Liver (tissue), 9 donors: ENCODE data around the gene CALML6. TPM values are rescaled to one million over a fixed set of nuclear protein-coding genes. Genes with fewer than 3 reads are reported as not detected.

Experiments
- DNase-seq: peaks from one replicate; pipeline ENCODE4 v3.0.0-alpha.2; 2017; ENCODE audit warnings: low spot score
- H3K27ac ChIP-seq, 2 donors: one replicate each; pipeline ENCODE4 v1.7.0; 2013; ENCODE audit warnings: inconsistent platforms in 2 of 2, low read length in 2 of 2, control low read depth in 1 of 2, low read depth in 1 of 2, mild to moderate bottlenecking in 1 of 2
- H3K27me3 ChIP-seq, 4 donors: one replicate each; pipeline versions ENCODE4 v1.6.1 to v1.7.0; 2013; ENCODE audit warnings: low read length in 3 of 4, inconsistent platforms in 1 of 4, mild to moderate bottlenecking in 1 of 4, moderate library complexity in 1 of 4; ENCODE audit not compliant: control insufficient read depth in 4 of 4, insufficient read depth in 4 of 4
- H3K36me3 ChIP-seq, 4 donors: one replicate each; pipeline versions ENCODE4 v1.6.1 to v1.7.0; 2013; ENCODE audit warnings: low read length in 3 of 4, mild to moderate bottlenecking in 3 of 4, low read depth in 1 of 4, moderate library complexity in 1 of 4; ENCODE audit not compliant: control insufficient read depth in 4 of 4, insufficient read depth in 3 of 4
- H3K4me1 ChIP-seq, 4 donors: one replicate each; pipeline versions ENCODE4 v1.6.1 to v1.7.0; 2013; ENCODE audit warnings: low read length in 3 of 4, mild to moderate bottlenecking in 3 of 4, moderate library complexity in 1 of 4; ENCODE audit not compliant: control insufficient read depth in 4 of 4, insufficient read depth in 4 of 4
- H3K4me3 ChIP-seq, 3 donors: one replicate each; pipeline versions ENCODE4 v1.6.1 to v1.7.0; 2013; ENCODE audit warnings: low read length in 3 of 3, control low read depth in 1 of 3, low read depth in 1 of 3, mild to moderate bottlenecking in 1 of 3
- H3K9ac ChIP-seq, 2 donors: one replicate each; pipeline ENCODE4 v1.7.0; 2013; ENCODE audit warnings: low read length in 2 of 2, mild to moderate bottlenecking in 2 of 2, moderate library complexity in 2 of 2, control low read depth in 1 of 2, low read depth in 1 of 2
- H3K9me3 ChIP-seq, 4 donors: one replicate each; pipeline versions ENCODE4 v1.6.1 to v1.7.0; 2013; ENCODE audit warnings: low read length in 3 of 4; ENCODE audit not compliant: control insufficient read depth in 4 of 4
- EGR1 ChIP-seq, 2 donors: IDR thresholded peaks; 2 replicates each; pipeline ENCODE4 v1.6.1; 2016 to 2018; ENCODE audit warnings: antibody characterized with exemption in 2 of 2, low read depth in 2 of 2
- FOXA1 ChIP-seq: IDR thresholded peaks from 2 replicates; pipeline ENCODE4 v1.6.1; 2016; ENCODE audit warnings: antibody characterized with exemption
- FOXA2 ChIP-seq: IDR thresholded peaks from 2 replicates; pipeline ENCODE4 v1.6.1; 2016; ENCODE audit warnings: antibody characterized with exemption
- GABPA ChIP-seq, 2 donors: IDR thresholded peaks in 1 of 2; conservative IDR thresholded peaks in 1 of 2; 2 replicates each; pipeline ENCODE4 v1.6.1; 2016; ENCODE audit warnings: antibody characterized with exemption in 2 of 2, mild to moderate bottlenecking in 1 of 2, moderate library complexity in 1 of 2
- HNF4A ChIP-seq, 2 donors: conservative IDR thresholded peaks; 2 replicates each; pipeline ENCODE4 v1.6.1; 2016; ENCODE audit warnings: antibody characterized with exemption in 2 of 2, mild to moderate bottlenecking in 2 of 2
- HNF4G ChIP-seq: IDR thresholded peaks from 2 replicates; pipeline ENCODE4 v1.6.1; 2016; ENCODE audit warnings: antibody characterized with exemption
- JUND ChIP-seq, 2 donors: IDR thresholded peaks; 2 replicates each; pipeline ENCODE4 v1.6.1; 2016; ENCODE audit warnings: antibody characterized with exemption in 2 of 2
- NR2F2 ChIP-seq: IDR thresholded peaks from 2 replicates; pipeline ENCODE4 v1.6.1; 2016; ENCODE audit warnings: antibody characterized with exemption
- RAD21 ChIP-seq, 2 donors: IDR thresholded peaks; 2 replicates each; pipeline ENCODE4 v1.6.1; 2016; ENCODE audit warnings: antibody characterized with exemption in 2 of 2, mild to moderate bottlenecking in 2 of 2
- SP1 ChIP-seq: IDR thresholded peaks from 2 replicates; pipeline ENCODE4 v1.6.1; 2018; ENCODE audit warnings: antibody characterized with exemption, mild to moderate bottlenecking
- YY1 ChIP-seq: IDR thresholded peaks from 2 replicates; pipeline ENCODE4 v1.6.1; 2016; ENCODE audit warnings: antibody characterized with exemption, mild to moderate bottlenecking
- WGBS: extraction: QIAGEN DNeasy Blood & Tissue Kit; methylation state at CpG from one replicate; pipeline ENCODE4 v1.1.7; 2013; 5-methylcytosine and 5-hydroxymethylcytosine counted together
- polyA plus RNA-seq, 2 donors: library from polyadenylated mRNA; stranded (reverse) in 1 of 2; unstranded in 1 of 2; fragments of 200-250 nt in 1 of 2; fragments of >200 nt in 1 of 2; fragmentation: Nextera tagmentation in 1 of 2; extraction: Ambion mirVana in 1 of 2; gene quantifications; one replicate each; pipeline versions ENCODE4 v1.2.1 to v1.2.3, GENCODE V29; 2013 to 2015
- total RNA-seq, 2 donors: library from RNA; depleted of rRNA; stranded (reverse); fragments of >200 nt; gene quantifications; one replicate each; pipeline ENCODE4 v1.2.3, GENCODE V29; 2014
- TF ChIP-seq, protein P1 (sequence below): IDR thresholded peaks from 2 replicates; pipeline ENCODE4 v1.6.1; 2016; ENCODE audit warnings: antibody characterized with exemption
- TF ChIP-seq, protein P2 (sequence below): IDR thresholded peaks from 2 replicates; pipeline ENCODE4 v1.6.1; 2016; ENCODE audit warnings: antibody characterized with exemption
- TF ChIP-seq, protein P3 (sequence below): IDR thresholded peaks from 2 replicates; pipeline ENCODE4 v1.6.1; 2016; ENCODE audit warnings: antibody characterized with exemption, mild to moderate bottlenecking
- TF ChIP-seq, protein P4 (sequence below): IDR thresholded peaks from 2 replicates; pipeline ENCODE4 v1.6.1; 2016; ENCODE audit warnings: antibody characterized with exemption
- donor health status: healthy.
- donor health status: healthy.
- donor health status: healthy.
- donor health status: healthy.
- donor health status: healthy.

The CALML6 gene
- total and polyA plus RNA-seq, 4 donors = 0.15 to 0.67 (median 0.47) TPM; not detected in 1

DNA sequence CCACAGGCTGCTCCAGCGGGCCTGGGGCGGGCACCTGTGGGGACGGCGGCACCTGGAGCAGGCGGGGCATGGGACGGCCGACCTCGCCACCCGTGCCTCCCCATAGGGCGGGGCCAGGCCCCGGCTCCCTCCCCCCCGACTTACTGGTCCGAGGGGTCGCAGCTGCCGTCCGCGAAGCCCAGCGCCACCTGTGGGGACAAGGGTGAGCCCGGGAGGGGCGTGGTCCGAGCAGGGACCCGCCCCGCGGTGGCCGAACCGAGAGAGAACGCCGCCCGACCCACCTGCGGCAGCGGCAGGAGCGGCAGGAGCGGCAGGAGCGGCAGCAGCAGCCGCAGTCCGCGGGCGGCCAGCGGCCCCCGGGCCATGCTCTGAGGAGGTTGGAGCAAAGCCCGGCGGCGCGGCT lies 3.8 kb downstream of the CALML6 start, which contains the start of gene TMEM52 (continued):
- TF ChIP-seq, protein P1, sequence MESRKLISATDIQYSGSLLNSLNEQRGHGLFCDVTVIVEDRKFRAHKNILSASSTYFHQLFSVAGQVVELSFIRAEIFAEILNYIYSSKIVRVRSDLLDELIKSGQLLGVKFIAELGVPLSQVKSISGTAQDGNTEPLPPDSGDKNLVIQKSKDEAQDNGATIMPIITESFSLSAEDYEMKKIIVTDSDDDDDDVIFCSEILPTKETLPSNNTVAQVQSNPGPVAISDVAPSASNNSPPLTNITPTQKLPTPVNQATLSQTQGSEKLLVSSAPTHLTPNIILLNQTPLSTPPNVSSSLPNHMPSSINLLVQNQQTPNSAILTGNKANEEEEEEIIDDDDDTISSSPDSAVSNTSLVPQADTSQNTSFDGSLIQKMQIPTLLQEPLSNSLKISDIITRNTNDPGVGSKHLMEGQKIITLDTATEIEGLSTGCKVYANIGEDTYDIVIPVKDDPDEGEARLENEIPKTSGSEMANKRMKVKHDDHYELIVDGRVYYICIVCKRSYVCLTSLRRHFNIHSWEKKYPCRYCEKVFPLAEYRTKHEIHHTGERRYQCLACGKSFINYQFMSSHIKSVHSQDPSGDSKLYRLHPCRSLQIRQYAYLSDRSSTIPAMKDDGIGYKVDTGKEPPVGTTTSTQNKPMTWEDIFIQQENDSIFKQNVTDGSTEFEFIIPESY = no peak
- TF ChIP-seq EGR1 (IDR thresholded peaks at IDR 0.05; ENCODE audit: low read depth in 2 of 2) (no peak), YY1 (no peak), HNF4A (conservative IDR thresholded peaks at IDR 0.05) (no peak), SP1 (no peak)
- TF ChIP-seq, protein P2, sequence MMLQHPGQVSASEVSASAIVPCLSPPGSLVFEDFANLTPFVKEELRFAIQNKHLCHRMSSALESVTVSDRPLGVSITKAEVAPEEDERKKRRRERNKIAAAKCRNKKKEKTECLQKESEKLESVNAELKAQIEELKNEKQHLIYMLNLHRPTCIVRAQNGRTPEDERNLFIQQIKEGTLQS = no peak

DNA sequence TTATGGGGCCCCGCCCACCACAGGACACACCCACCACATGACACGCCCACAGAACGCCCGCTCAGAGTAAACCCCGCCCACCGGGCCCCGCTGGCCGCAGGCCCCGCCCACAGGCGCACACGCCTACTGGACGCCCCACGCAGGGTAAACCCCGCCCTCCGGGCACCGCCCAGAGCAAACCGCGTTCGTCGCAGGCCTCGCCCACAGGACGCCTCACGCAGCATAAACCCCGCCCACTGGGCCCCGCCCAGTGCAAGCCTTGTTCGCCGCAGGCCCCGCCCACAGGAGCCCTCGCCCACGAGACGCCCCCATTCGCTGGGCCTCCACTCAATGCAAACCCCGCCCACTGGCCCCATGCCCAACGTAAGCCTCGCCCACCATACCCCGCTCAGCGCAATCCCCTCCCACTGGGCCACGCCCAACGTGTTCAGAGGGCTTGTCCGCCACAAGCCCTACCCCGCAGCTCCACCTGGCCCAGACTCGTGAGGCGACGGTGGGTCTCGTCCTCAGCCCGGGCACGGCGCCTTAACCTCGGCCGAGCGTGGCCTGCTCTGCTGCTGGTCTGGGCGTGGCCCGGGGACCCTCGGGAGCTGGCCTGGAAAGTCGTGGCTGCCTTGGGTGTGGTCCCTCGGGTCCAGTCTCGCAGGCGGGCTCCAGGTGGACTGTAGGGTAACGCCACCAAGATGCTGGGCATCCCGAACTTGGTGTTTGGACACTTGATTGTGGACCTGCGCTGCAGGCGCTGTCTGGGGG lies 4.4 kb downstream of the CALML6 start:
- peak; percentile 99 for DNase-seq
- Histone ChIP-seq H3K9ac (no peak overlapping the region), H3K4me3 (peak overlapping the region in 2 of 3 donors; percentile 13 to 56)

More for the DNA sequence above, 4.4 kb downstream of the CALML6 start:
- Histone ChIP-seq H3K36me3 (no peaks in the 10 kb centered on the region), H3K27me3 (no peaks in the 10 kb centered on the region), H3K4me1 (peaks cover 19 to 28% (median 23%) of the 10 kb centered on the region in 4 donors), H3K27ac (peak overlapping the region; percentile 2 to 25), H3K9me3 (no peaks in the 10 kb centered on the region)
- WGBS = 20% methylated on average over 62 of the region's 62 CpGs
- TF ChIP-seq HNF4G (no peak), EGR1 (IDR thresholded peaks at IDR 0.05; ENCODE audit: low read depth in 2 of 2) (no peak), HNF4A (conservative IDR thresholded peaks at IDR 0.05) (no peak), RAD21 (IDR thresholded peaks at IDR 0.05) (no peak), YY1 (no peak), FOXA2 (no peak), NR2F2 (no peak), SP1 (peak; percentile 94), GABPA (IDR thresholded peaks at IDR 0.05 in 1 of 2, conservative IDR thresholded peaks at IDR 0.05 in 1 of 2) (no peak), FOXA1 (no peak), JUND (IDR thresholded peaks at IDR 0.05) (no peak)
- TF ChIP-seq, protein P3, sequence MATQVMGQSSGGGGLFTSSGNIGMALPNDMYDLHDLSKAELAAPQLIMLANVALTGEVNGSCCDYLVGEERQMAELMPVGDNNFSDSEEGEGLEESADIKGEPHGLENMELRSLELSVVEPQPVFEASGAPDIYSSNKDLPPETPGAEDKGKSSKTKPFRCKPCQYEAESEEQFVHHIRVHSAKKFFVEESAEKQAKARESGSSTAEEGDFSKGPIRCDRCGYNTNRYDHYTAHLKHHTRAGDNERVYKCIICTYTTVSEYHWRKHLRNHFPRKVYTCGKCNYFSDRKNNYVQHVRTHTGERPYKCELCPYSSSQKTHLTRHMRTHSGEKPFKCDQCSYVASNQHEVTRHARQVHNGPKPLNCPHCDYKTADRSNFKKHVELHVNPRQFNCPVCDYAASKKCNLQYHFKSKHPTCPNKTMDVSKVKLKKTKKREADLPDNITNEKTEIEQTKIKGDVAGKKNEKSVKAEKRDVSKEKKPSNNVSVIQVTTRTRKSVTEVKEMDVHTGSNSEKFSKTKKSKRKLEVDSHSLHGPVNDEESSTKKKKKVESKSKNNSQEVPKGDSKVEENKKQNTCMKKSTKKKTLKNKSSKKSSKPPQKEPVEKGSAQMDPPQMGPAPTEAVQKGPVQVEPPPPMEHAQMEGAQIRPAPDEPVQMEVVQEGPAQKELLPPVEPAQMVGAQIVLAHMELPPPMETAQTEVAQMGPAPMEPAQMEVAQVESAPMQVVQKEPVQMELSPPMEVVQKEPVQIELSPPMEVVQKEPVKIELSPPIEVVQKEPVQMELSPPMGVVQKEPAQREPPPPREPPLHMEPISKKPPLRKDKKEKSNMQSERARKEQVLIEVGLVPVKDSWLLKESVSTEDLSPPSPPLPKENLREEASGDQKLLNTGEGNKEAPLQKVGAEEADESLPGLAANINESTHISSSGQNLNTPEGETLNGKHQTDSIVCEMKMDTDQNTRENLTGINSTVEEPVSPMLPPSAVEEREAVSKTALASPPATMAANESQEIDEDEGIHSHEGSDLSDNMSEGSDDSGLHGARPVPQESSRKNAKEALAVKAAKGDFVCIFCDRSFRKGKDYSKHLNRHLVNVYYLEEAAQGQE = peak; percentile 14
- TF ChIP-seq, protein P4, sequence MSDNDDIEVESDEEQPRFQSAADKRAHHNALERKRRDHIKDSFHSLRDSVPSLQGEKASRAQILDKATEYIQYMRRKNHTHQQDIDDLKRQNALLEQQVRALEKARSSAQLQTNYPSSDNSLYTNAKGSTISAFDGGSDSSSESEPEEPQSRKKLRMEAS = no peak
- TF ChIP-seq, protein P2 = no peak
- TF ChIP-seq, protein P1 = no peak
